ENCODE measurements around the gene USP10. TPM values are rescaled to one million over a fixed set of nuclear protein-coding genes. Genes with fewer than 3 reads are reported as not detected.

The USP10 gene
- polyA plus RNA-seq, 4 donors = 109 to 150 (median 141) TPM

- DNase-seq (ENCODE audit: low read depth in 4 of 4, low spot score in 3 of 4) = no peak
Observed at GRCh38 chr16:84768061-84768807, 68.4 kb downstream of the USP10 start.

- DNase-seq (ENCODE audit: low read depth in 4 of 4, low spot score in 3 of 4) = no peak
Observed at GRCh38 chr16:84768808-84769197, 69.0 kb downstream of the USP10 start.

DNA sequence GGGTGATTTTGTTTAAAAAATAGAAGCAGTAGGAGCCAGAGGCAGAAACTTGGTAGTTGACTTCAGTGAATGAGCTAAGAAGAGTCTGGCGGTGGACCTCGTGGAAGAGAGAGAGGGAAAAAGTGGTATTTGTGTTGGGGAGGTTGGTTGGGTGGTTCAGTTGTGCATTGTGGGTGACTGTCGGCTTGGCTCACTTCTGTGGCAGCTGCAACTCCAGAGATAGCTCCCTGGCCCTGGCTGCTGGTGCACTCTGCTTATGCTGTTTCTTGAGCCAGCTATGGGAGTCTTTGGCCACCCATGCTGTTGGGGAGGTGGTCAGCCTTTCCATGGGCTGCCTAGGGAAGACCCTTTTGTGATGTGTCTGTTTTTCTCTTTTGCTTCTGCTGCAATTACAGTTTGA is 69.6 kb downstream of the USP10 start:
- DNase-seq (ENCODE audit: low read depth in 4 of 4, low spot score in 3 of 4) = no peak

DNA sequence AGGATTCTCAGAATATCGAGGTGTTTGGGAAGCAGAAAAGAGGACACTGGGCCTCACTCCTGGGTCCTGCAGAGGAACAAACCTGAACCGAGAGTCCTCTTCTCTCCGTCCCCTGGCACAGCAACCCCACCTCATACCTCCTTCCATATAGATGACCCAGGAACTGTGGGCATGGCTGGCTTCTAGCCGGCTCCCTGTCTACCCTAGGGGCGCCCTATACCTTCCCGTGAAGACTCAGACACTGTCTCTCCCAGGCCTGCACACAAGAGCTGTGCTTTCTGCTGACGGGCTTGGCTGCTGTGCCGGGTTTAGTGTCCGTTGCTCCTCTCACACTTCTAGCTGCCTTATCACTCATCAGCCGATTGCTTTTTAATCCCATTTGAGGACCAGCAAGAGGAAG is 73.5 kb downstream of the USP10 start:
- no peak for DNase-seq (ENCODE audit: low read depth in 4 of 4, low spot score in 3 of 4)

- no peak for DNase-seq (ENCODE audit: low read depth in 4 of 4, low spot score in 3 of 4)
Observed at GRCh38 chr16:84774810-84775209, 75.0 kb downstream of the USP10 start.

- DNase-seq (ENCODE audit: low read depth in 4 of 4, low spot score in 3 of 4) = no peak
Observed at GRCh38 chr16:84775262-84775810, 75.5 kb downstream of the USP10 start.

DNA sequence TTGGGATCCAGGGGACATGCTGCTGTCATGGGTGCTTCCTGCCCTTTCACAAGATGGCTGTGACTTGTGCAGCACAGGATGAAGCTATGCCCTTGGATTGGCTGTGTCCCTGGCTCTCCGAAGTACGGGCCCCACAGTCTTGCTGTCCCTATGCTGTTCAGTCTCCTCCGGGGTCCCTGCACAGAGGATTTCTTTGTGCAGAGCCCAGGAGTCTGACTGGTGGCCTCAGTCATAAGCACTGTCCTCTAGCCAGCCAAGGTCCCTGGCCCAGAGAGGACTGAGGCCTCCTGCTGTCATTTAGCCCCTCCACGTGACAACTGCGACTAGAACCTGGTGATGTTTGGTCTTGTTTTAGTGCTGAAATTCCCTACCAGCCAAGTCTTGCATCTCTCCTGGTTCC is 77.6 kb downstream of the USP10 start:
- DNase-seq (ENCODE audit: low read depth in 4 of 4, low spot score in 3 of 4) = no peak

DNA sequence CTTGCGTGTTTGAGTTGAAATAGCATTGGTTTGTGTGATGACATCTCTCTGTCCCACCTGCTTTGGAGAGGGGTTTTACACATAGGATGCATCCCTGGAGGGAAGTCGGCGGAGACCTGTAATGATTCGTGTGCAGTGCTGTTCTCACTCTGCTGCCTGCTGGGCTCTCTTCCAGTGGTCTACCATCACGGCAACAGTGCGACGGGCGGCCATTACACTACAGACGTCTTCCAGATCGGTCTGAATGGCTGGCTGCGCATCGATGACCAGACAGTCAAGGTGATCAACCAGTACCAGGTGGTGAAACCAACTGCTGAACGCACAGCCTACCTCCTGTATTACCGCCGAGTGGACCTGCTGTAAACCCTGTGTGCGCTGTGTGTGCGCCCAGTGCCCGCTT is 78.9 kb downstream of the USP10 start:
- no peak for DNase-seq (ENCODE audit: low read depth in 4 of 4, low spot score in 3 of 4)

DNA sequence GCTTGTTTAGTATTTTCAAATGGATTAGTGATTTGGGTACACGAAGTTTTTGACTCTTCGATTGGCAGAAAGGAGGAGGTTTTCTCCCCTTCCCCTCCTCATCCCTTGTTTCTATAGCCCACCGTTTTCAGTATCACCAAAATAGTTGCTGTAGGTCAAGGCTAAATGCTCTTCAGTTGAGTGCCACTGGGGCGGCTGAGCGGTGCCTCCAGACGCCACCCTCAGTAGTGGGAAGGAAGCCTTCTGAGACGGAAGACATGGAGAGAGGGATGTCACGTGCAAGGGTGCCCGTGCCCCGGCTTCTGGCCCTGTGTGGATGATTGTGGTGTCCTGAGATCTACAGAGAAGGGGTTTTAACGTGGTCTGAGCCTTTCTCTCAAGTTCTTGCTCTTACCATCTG is 80.3 kb downstream of the USP10 start:
- no peak for DNase-seq (ENCODE audit: low read depth in 4 of 4, low spot score in 3 of 4)

DNA sequence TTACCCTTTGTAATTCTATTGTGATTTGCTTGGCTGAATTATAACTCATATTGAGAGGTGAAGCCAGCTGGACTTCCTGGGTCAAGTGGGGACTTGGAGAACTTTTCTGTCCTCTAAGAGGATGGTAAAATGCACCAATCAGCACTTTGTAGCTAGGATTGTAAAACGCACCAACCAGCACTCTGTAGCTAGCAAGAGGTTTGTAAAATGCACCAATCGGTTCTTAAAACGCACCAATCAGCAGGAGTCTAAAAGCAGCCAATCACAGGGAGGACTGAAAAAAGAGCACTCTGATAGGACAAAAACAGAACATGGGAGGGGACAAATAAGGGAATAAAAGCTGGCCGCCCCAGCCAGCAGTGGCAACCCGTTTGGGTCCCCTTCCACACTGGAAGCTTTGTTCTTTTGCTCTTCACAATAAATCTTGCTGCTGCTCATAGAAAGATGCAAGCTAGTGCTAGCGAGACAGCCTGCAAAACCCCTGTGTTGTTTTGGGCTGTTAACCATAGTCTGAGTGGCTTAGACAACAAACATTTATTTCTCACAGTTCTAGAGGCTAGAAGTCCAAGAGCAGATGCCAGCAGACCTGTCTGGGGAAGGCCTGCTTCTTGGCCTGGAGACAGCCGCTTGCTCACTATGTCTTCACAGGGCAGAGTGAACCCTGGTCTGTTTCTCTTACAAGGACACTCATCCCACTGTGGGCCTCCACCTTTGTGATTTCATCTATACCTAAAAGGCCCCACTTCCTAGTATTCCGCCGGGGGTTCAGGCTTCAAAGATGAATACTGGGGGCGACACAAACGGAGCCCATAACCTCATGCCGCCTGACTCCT is 81.0 kb downstream of the USP10 start:
- no peak for DNase-seq (ENCODE audit: low read depth in 4 of 4, low spot score in 3 of 4)

DNA sequence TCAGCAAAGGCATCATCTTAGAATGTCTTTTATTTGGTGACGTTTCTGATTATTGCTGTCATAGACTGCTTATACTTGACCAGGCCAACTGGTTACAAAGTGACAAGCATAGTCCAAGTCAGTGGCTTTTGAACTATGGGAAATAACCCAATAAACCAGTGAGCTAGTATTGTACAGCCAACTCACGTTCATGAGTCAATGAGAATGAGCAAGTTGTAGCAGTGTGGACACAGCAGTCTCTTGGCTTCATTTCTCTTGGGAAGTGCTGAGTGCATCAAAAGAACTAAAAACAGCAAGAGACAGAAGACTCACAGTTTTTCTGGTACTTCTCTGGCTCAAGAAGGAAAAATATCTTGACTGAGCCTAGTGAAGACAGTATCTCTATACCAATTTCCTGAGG is 83.0 kb downstream of the USP10 start:
- DNase-seq (ENCODE audit: low read depth in 4 of 4, low spot score in 3 of 4) = no peak

DNA sequence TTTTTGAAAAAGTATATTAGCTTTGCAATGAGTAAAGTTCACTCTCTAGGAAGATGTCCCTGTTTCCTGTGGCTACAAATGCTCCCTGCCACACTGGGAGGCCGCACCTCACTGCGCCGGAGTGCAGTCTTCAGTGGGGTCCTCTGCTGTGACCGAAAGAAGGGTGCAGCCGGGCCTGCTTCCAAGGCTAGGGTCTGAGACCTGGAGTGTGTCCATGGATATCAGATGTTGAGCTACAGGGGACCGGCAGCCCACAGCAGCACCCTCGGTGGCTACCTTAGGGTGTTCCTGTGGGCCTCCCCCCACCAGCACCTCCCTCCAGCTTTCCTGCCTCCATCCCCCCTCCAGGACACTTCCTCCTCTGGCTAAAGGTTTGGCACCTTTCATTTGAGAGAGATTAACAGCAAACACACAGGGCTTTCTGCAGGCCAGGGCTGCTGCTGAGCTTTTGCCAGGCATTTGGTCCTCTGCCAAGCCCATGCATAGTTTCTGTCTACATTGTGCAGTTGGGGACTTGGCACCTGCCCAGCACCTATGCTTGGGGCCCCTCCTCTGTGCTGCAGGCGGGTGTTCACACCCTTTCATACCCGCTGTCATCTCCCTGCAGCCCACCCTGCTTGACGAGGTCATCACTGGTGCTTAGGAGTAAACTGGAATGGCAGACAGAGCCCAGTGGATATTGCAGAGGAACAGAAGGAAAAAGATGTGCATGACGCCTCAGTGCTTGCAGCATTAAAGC is 86.2 kb downstream of the USP10 start:
- peak in 1 of 4 donors; percentile 20 for DNase-seq (ENCODE audit: low read depth in 4 of 4, low spot score in 3 of 4)

DNA sequence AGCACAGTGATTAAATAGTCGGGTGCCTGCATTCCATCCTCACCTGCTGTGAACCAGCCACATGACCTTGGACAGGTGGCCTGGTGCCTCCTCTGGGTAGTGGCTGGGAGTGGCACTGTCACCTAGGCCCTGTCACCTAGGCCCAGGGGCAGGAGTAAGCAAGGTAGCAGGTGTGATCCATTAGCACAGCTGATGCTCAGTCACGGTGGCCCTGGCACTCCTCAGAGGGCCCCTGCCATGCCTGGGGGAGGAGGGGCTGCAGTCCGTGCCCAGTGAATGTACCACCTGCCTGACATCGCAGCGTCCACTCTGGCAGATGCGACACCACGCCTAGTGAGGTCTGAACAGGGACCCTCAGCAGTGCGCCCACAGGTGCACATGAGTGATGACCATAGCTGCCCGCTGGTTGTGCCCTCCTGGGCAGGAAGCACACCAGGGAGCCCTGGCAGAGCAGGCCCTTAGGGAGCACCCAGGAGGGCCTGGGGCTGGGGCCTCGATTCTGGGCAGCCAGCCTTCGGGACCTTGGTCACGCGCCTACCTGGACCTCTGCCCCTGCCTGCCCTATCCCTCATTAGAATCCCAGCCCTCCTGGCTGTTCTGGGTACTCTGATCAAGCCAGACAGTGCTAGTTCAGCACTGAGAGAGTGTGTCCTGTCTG is 86.9 kb downstream of the USP10 start:
- DNase-seq (ENCODE audit: low read depth in 4 of 4, low spot score in 3 of 4) = no peak

DNA sequence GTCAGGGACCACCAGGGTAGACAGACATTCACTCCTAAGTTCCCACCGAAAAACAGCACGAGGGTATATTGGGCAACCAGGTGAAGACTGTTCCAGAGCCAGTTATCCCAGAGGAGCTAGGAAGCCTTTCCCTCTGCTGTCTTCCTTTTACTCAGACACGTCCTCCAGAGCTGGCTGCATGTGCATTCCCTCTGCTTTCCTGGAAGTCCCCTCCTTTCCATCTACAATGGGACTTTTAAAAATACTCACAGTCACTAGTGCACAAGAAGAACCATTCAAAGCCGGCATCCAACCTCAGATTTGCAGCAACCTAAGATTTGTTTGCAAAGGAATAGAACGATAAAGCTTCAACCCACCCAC is 87.4 kb downstream of the USP10 start:
- no peak for DNase-seq (ENCODE audit: low read depth in 4 of 4, low spot score in 3 of 4)

GRCh38 chr16:84788920-84789391 is 89.2 kb downstream of the USP10 start:
- no peak for DNase-seq (ENCODE audit: low read depth in 4 of 4, low spot score in 3 of 4)

GRCh38 chr16:84789431-84789830 is 89.6 kb downstream of the USP10 start:
- no peak for DNase-seq (ENCODE audit: low read depth in 4 of 4, low spot score in 3 of 4)

GRCh38 chr16:84790301-84790700 is 90.5 kb downstream of the USP10 start:
- no peak for DNase-seq (ENCODE audit: low read depth in 4 of 4, low spot score in 3 of 4)

GRCh38 chr16:84791088-84791487 is 91.3 kb downstream of the USP10 start:
- DNase-seq (ENCODE audit: low read depth in 4 of 4, low spot score in 3 of 4) = no peak

DNA sequence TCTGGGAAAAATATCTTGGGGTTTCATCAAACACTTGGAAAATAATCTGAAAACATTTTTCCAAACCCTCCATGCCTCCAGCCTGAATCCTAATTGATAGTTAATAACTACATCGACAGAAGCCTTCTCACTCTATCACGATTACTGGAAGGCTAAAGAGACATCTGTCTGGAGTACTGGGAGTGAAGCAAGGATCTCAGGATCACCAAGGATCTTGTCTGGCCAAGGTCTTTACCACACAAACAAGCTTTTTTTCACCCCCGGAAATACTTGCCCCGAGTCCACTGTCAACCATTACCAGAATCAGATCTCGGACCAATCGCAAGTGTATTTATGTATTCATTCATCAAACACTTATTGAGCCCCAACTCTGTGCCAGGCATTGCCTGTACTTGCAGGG is 91.7 kb downstream of the USP10 start:
- no peak for DNase-seq (ENCODE audit: low read depth in 4 of 4, low spot score in 3 of 4)

GRCh38 chr16:84794186-84794585 is 94.4 kb downstream of the USP10 start:
- no peak for DNase-seq (ENCODE audit: low read depth in 4 of 4, low spot score in 3 of 4)

GRCh38 chr16:84794626-84795025 is 94.8 kb downstream of the USP10 start:
- DNase-seq (ENCODE audit: low read depth in 4 of 4, low spot score in 3 of 4) = no peak

Data from right renal pelvis (tissue), 4 donors.